SK-N-SH (cell line): ENCODE results near the gene LRRC17. TPM values are rescaled to one million over a fixed set of nuclear protein-coding genes. Genes with fewer than 3 reads are reported as not detected.

Source experiments
- CTCF ChIA-PET: fragments of 300-600, 350-600 bp; formaldehyde crosslinking; extraction: SDS; loops from one replicate; lab custom pipeline; 2021; lab: Yijun Ruan, JAX
- POLR2A ChIA-PET: fragments of 350-600 bp; sonication (Branson Sonifier 250); formaldehyde crosslinking; extraction: SDS; loops from one replicate; lab custom pipeline; 2020; ENCODE audit warnings: antibody characterized with exemption, inconsistent platforms; lab: Yijun Ruan, JAX
- DNase-seq: peaks from one replicate; pipeline ENCODE4 v3.0.0; 2012
- H2AFZ ChIP-seq: fragments of 200-600 bp; sonication (generic); 2 replicates; pipeline ENCODE4 v1.8.1; 2016; ENCODE audit warnings: antibody characterized with exemption, mild to moderate bottlenecking, low read depth
- H3F3A ChIP-seq: fragments of 200-600 bp; sonication (generic); replicated peaks from 2 replicates; pipeline ENCODE3; 2016; ENCODE audit warnings: antibody characterized with exemption, mild to moderate bottlenecking; ENCODE audit not compliant: insufficient read depth
- H3K27ac ChIP-seq, 2 experiments: fragments of 200-500 bp in 1 of 2; fragments of 200-600 bp in 1 of 2; sonication (Bioruptor generic) in 1 of 2; sonication (generic), shearing (Covaris generic) in 1 of 2; 2 replicates each; pipeline versions ENCODE4 v1.5.1 to v1.6.1; 2014 to 2016; ENCODE audit warnings: low read depth in 2 of 2, inconsistent platforms in 1 of 2, low read length in 1 of 2, mild to moderate bottlenecking in 1 of 2, mixed read lengths in 1 of 2
- H3K27me3 ChIP-seq: fragments of 200-600 bp; sonication (generic), shearing (Covaris generic); 2 replicates; pipeline ENCODE4 v1.6.1; 2016; ENCODE audit warnings: mixed run types; ENCODE audit not compliant: insufficient read depth
- H3K36me3 ChIP-seq, 2 experiments: fragments of 200-500 bp in 1 of 2; fragments of 200-600 bp in 1 of 2; sonication (Bioruptor generic) in 1 of 2; sonication (generic) in 1 of 2; replicated peaks in 1 of 2; 2 replicates each; pipeline versions ENCODE3 to v1.5.1; 2014 to 2016; ENCODE audit warnings: low read length in 1 of 2, mild to moderate bottlenecking in 1 of 2; ENCODE audit not compliant: insufficient read depth in 2 of 2, control insufficient read depth in 1 of 2
- H3K4me1 ChIP-seq, 2 experiments: fragments of 200-500 bp in 1 of 2; fragments of 200-600 bp in 1 of 2; sonication (Bioruptor generic) in 1 of 2; sonication (generic), shearing (Covaris generic) in 1 of 2; 2 replicates each; pipeline versions ENCODE4 v1.5.1 to v1.6.1; 2014 to 2016; ENCODE audit warnings: low read depth in 1 of 2, low read length in 1 of 2, mixed run types in 1 of 2; ENCODE audit not compliant: insufficient read depth in 2 of 2, control insufficient read depth in 1 of 2
- H3K4me2 ChIP-seq: fragments of 200-600 bp; sonication (generic), shearing (Covaris generic); 2 replicates; pipeline ENCODE4 v1.6.1; 2017; ENCODE audit warnings: mixed run types
- H3K4me3 ChIP-seq, 2 experiments: fragments of 200-500 bp in 1 of 2; fragments of 200-600 bp in 1 of 2; sonication (Bioruptor generic) in 1 of 2; sonication (generic), shearing (Covaris generic) in 1 of 2; 2 replicates each; pipeline versions ENCODE4 v1.5.1 to v1.8.1; 2014 to 2016; ENCODE audit warnings: low read depth in 2 of 2, inconsistent platforms in 1 of 2, low read length in 1 of 2, mild to moderate bottlenecking in 1 of 2, mixed read lengths in 1 of 2, moderate library complexity in 1 of 2
- H3K79me2 ChIP-seq: fragments of 200-600 bp; sonication (generic); 2 replicates; pipeline ENCODE4 v1.8.1; 2017; ENCODE audit warnings: mild to moderate bottlenecking; ENCODE audit not compliant: insufficient read depth
- H3K9ac ChIP-seq: fragments of 200-600 bp; sonication (generic); 2 replicates; pipeline ENCODE4 v1.6.1; 2017; ENCODE audit warnings: mixed run types
- H3K9me2 ChIP-seq: fragments of 200-600 bp; sonication (generic); 2 replicates; pipeline ENCODE4 v1.6.1; 2017; ENCODE audit warnings: mixed run types
- H3K9me3 ChIP-seq: fragments of 200-600 bp; sonication (generic); 2 replicates; pipeline ENCODE4 v1.6.1; 2017; ENCODE audit warnings: mixed run types, mild to moderate bottlenecking, moderate library complexity
- H4K20me1 ChIP-seq: fragments of 200-600 bp; sonication (generic); 2 replicates; pipeline ENCODE4 v1.6.1; 2017; ENCODE audit warnings: mild to moderate bottlenecking, mixed run types; ENCODE audit not compliant: insufficient read depth
- EZH2phosphoT487 ChIP-seq: fragments of 200-600 bp; sonication (generic); IDR thresholded peaks from 2 replicates; pipeline ENCODE4 v1.6.1; 2017; ENCODE audit warnings: low read depth, mixed run types, mild to moderate bottlenecking, antibody characterized with exemption, moderate library complexity, borderline replicate concordance
- FOSL2 ChIP-seq: IDR thresholded peaks from 2 replicates; pipeline ENCODE4 v1.4.0; 2012; ENCODE audit warnings: low read depth, mild to moderate bottlenecking, moderate library complexity, borderline replicate concordance
- FOXJ3 ChIP-seq: sonication (generic); formaldehyde crosslinking; IDR thresholded peaks from 2 replicates; pipeline ENCODE4 v1.5.1; 2020; ENCODE audit warnings: mild to moderate bottlenecking, missing genetic modification reagents
- FOXM1 ChIP-seq: IDR thresholded peaks from 2 replicates; pipeline ENCODE4 v1.4.0; 2012; ENCODE audit warnings: low read depth, mild to moderate bottlenecking
- GATA2 ChIP-seq: sonication (generic); formaldehyde crosslinking; IDR thresholded peaks from 2 replicates; pipeline ENCODE4 v1.5.0; 2020; ENCODE audit warnings: mild to moderate bottlenecking, missing genetic modification reagents
- IRF3 ChIP-seq: fragments of 150-350 bp; IDR thresholded peaks from 2 replicates; pipeline ENCODE4 v1.6.1; 2016; ENCODE audit warnings: mild to moderate bottlenecking, low read depth, low read length
- JUND ChIP-seq: IDR thresholded peaks from 2 replicates; pipeline ENCODE4 v1.4.0; 2012
- MEF2A ChIP-seq: IDR thresholded peaks from 2 replicates; pipeline ENCODE4 v1.4.0; 2012; ENCODE audit warnings: low read depth, borderline replicate concordance
- NFIC ChIP-seq: IDR thresholded peaks from 2 replicates; pipeline ENCODE4 v1.4.0; 2012; ENCODE audit warnings: borderline replicate concordance
- NRF1 ChIP-seq: IDR thresholded peaks from 2 replicates; pipeline ENCODE4 v1.6.1; 2012; ENCODE audit warnings: low read depth, mild to moderate bottlenecking, low read length
- RFX5 ChIP-seq: IDR thresholded peaks from 2 replicates; pipeline ENCODE4 v1.6.1; 2012; ENCODE audit warnings: mild to moderate bottlenecking, improper control_type of control experiment, low read length
- RXRA ChIP-seq: IDR thresholded peaks from 2 replicates; pipeline ENCODE4 v1.4.0; 2012; ENCODE audit warnings: low read depth, mild to moderate bottlenecking, borderline replicate concordance
- SIN3A ChIP-seq: IDR thresholded peaks from 2 replicates; pipeline ENCODE4 v1.6.1; 2012; ENCODE audit warnings: low read depth, mild to moderate bottlenecking, low read length, moderate library complexity, borderline replicate concordance
- YY1 ChIP-seq: IDR thresholded peaks from 2 replicates; pipeline ENCODE4 v1.4.0; 2012; ENCODE audit warnings: low read depth, mild to moderate bottlenecking
- whole genome bisulfite sequencing: methylation state at CpG from one replicate; pipeline ENCODE4 v1.1.6; 2017; ENCODE audit warnings: low lambda C conversion rate; 5-methylcytosine and 5-hydroxymethylcytosine counted together
- polyA plus RNA-seq, 3 experiments: library from polyadenylated mRNA; depleted of rRNA; stranded (reverse); fragments of >200 nt; gene quantifications; 2 replicates each; pipeline ENCODE4 v1.2.3, GENCODE V29; 2012
- TF ChIP-seq, protein P1 (sequence below): IDR thresholded peaks from 2 replicates; pipeline ENCODE4 v1.4.0; 2012; ENCODE audit warnings: low read depth, borderline replicate concordance
- TF ChIP-seq, protein P2 (sequence below): IDR thresholded peaks from 2 replicates; pipeline ENCODE4 v1.4.0; 2012; ENCODE audit warnings: low read depth, borderline replicate concordance
- TF ChIP-seq, protein P3 (sequence below): IDR thresholded peaks from 2 replicates; pipeline ENCODE4; 2012
- TF ChIP-seq, protein P4 (sequence below): fragments of 150-350 bp; IDR thresholded peaks from 2 replicates; pipeline ENCODE4 v1.6.1; 2017; ENCODE audit warnings: antibody characterized with exemption, low read length, low read depth, borderline replicate concordance

The LRRC17 gene
- polyA plus RNA-seq, 1 of the 3 experiments (the other 2 are of a cell fraction) = 101 TPM

DNA sequence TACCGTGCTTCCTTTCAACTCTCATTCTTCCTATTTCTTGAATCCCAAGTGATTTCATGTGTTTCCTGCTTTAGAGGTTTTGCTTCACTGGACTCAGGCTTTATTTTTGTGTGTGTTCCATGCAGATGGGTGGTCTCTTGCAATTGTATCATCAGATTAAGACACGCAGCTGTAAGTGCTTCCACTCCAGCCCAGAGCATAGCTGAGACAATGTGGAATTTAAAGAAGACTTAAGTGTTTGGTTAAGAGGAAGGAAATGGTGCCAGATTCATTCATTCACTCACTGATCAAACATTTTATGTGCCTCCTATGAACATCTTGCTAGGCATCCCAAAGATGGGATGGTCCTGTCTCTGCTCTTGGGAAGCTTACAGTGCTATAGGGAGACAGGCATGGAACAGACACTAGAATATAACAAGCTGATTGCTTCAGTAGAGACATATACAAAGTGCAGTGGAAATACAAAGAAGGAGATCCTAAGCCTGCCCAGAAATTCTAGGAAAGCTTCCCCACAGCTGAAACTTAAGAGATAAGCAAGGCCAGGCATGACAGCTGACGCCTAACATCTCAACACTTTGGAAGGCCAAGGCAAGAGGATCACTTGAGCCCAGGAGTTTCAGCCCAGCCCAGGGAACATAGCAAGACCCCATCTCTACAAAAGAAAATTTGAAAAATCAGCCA lies 46.1 kb upstream of the LRRC17 start:
- no peaks in the 10 kb centered on the region for H3K36me3 ChIP-seq
- peaks cover 0 to 4% of the 10 kb centered on the region in 2 experiments; a peak in 2 of 4 replicates for H3K4me1 ChIP-seq
- TF ChIP-seq SIN3A (no peak), MEF2A (no peak), NFIC (no peak), FOXM1 (no peak), JUND (no peak), FOSL2 (no peak), NRF1 (no peak), RXRA (no peak), FOXJ3 (CRISPR knock-in tag) (no peak), RFX5 (no peak), YY1 (no peak), EZH2phosphoT487 (no peak), IRF3 (no peak), GATA2 (CRISPR knock-in tag) (no peak)
- TF ChIP-seq, protein P1, sequence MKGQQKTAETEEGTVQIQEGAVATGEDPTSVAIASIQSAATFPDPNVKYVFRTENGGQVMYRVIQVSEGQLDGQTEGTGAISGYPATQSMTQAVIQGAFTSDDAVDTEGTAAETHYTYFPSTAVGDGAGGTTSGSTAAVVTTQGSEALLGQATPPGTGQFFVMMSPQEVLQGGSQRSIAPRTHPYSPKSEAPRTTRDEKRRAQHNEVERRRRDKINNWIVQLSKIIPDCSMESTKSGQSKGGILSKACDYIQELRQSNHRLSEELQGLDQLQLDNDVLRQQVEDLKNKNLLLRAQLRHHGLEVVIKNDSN = no peak
- TF ChIP-seq, protein P2, sequence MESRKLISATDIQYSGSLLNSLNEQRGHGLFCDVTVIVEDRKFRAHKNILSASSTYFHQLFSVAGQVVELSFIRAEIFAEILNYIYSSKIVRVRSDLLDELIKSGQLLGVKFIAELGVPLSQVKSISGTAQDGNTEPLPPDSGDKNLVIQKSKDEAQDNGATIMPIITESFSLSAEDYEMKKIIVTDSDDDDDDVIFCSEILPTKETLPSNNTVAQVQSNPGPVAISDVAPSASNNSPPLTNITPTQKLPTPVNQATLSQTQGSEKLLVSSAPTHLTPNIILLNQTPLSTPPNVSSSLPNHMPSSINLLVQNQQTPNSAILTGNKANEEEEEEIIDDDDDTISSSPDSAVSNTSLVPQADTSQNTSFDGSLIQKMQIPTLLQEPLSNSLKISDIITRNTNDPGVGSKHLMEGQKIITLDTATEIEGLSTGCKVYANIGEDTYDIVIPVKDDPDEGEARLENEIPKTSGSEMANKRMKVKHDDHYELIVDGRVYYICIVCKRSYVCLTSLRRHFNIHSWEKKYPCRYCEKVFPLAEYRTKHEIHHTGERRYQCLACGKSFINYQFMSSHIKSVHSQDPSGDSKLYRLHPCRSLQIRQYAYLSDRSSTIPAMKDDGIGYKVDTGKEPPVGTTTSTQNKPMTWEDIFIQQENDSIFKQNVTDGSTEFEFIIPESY = no peak
- TF ChIP-seq, protein P3, sequence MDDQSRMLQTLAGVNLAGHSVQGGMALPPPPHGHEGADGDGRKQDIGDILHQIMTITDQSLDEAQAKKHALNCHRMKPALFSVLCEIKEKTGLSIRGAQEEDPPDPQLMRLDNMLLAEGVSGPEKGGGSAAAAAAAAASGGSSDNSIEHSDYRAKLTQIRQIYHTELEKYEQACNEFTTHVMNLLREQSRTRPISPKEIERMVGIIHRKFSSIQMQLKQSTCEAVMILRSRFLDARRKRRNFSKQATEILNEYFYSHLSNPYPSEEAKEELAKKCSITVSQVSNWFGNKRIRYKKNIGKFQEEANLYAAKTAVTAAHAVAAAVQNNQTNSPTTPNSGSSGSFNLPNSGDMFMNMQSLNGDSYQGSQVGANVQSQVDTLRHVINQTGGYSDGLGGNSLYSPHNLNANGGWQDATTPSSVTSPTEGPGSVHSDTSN = no peak
- TF ChIP-seq, protein P4, sequence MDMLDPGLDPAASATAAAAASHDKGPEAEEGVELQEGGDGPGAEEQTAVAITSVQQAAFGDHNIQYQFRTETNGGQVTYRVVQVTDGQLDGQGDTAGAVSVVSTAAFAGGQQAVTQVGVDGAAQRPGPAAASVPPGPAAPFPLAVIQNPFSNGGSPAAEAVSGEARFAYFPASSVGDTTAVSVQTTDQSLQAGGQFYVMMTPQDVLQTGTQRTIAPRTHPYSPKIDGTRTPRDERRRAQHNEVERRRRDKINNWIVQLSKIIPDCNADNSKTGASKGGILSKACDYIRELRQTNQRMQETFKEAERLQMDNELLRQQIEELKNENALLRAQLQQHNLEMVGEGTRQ = no peak
- TF ChIP-seq, all 33 proteins: peak for 0
- H2AFZ ChIP-seq = no peak overlapping the region
- no peak overlapping the region for H3K9ac ChIP-seq
- CTCF ChIA-PET = interaction anchor here (0.7 to 1.3 kb wide), 2 partner anchors 8 to 210 kb away, joined by 3 to 4 read pairs; no protein-coding TSS in a partner anchor
- H3F3A ChIP-seq = peaks cover 14% of the 10 kb centered on the region
- H3K27me3 ChIP-seq = no peaks in the 10 kb centered on the region
- H3K27ac ChIP-seq = no peak overlapping the region
- no peaks in the 10 kb centered on the region for H3K79me2 ChIP-seq
- H4K20me1 ChIP-seq = no peaks in the 10 kb centered on the region
- no peak for DNase-seq
- H3K4me2 ChIP-seq = no peak overlapping the region
- no peaks in the 10 kb centered on the region for H3K9me3 ChIP-seq
- POLR2A ChIA-PET = no interaction called here
- no peak overlapping the region for H3K4me3 ChIP-seq
- 99% methylated on average over 3 of the region's 3 CpGs for WGBS
- H3K9me2 ChIP-seq = no peaks in the 10 kb centered on the region
